Measurements from ENCODE around the gene HIC2.
"Not testable (repeated sequence)": the region's sequence is repeated elsewhere in the genome, so short reads cannot be mapped to it uniquely, and the experiment has no call there.

The HIC2 gene

GRCh38 chr22:21417227-21417746 is at the start of gene HIC2:
HIC2 (plus strand) TSS chr22:21417371; CDS start chr22:21442832, 25,461 bp downstream.
- in situ Hi-C loops (cut with HindIII; ENCODE audit: low sequenced_read_pairs); DNase-seq (ENCODE audit: low read depth, low spot score): not testable (repeated sequence)
- H3K4me3 ChIP-seq (ENCODE audit: low read depth, low read length) = peak within 1 kb of the TSS; percentile 33

- DNase-seq (ENCODE audit: low read depth, low spot score); in situ Hi-C loops (cut with HindIII; ENCODE audit: low sequenced_read_pairs); H3K4me3 ChIP-seq (ENCODE audit: low read depth, low read length): not testable (repeated sequence)
Measured at GRCh38 chr22:21368603-21369310, 48.4 kb upstream of the HIC2 start.

- in situ Hi-C loops (cut with HindIII; ENCODE audit: low sequenced_read_pairs); DNase-seq (ENCODE audit: low read depth, low spot score); H3K4me3 ChIP-seq (ENCODE audit: low read depth, low read length): not testable (repeated sequence)
Measured at GRCh38 chr22:21375880-21376279, 41.3 kb upstream of the HIC2 start.

- DNase-seq (ENCODE audit: low read depth, low spot score); in situ Hi-C loops (cut with HindIII; ENCODE audit: low sequenced_read_pairs); H3K4me3 ChIP-seq (ENCODE audit: low read depth, low read length): not testable (repeated sequence)
Measured at GRCh38 chr22:21383701-21384467, 33.3 kb upstream of the HIC2 start, which contains the start of gene RIMBP3B. RIMBP3B (plus strand) TSS chr22:21383751; CDS start chr22:21383859, 108 bp downstream.

- H3K4me3 ChIP-seq (ENCODE audit: low read depth, low read length); in situ Hi-C loops (cut with HindIII; ENCODE audit: low sequenced_read_pairs); DNase-seq (ENCODE audit: low read depth, low spot score): not testable (repeated sequence)
Measured at GRCh38 chr22:21384468-21385357, 32.5 kb upstream of the HIC2 start.

- in situ Hi-C loops (cut with HindIII; ENCODE audit: low sequenced_read_pairs); DNase-seq (ENCODE audit: low read depth, low spot score); H3K4me3 ChIP-seq (ENCODE audit: low read depth, low read length): not testable (repeated sequence)
Measured at GRCh38 chr22:21389480-21389879, 27.7 kb upstream of the HIC2 start.

GRCh38 chr22:21390013-21390412 is 27.2 kb upstream of the HIC2 start:
- H3K4me3 ChIP-seq (ENCODE audit: low read depth, low read length); DNase-seq (ENCODE audit: low read depth, low spot score); in situ Hi-C loops (cut with HindIII; ENCODE audit: low sequenced_read_pairs): not testable (repeated sequence)

- DNase-seq (ENCODE audit: low read depth, low spot score); in situ Hi-C loops (cut with HindIII; ENCODE audit: low sequenced_read_pairs); H3K4me3 ChIP-seq (ENCODE audit: low read depth, low read length): not testable (repeated sequence)
Measured at GRCh38 chr22:21394613-21395012, 22.6 kb upstream of the HIC2 start.

GRCh38 chr22:21401197-21401969 is 15.8 kb upstream of the HIC2 start:
- H3K4me3 ChIP-seq (ENCODE audit: low read depth, low read length); in situ Hi-C loops (cut with HindIII; ENCODE audit: low sequenced_read_pairs); DNase-seq (ENCODE audit: low read depth, low spot score): not testable (repeated sequence)

GRCh38 chr22:21402763-21403314 is 14.3 kb upstream of the HIC2 start:
- DNase-seq (ENCODE audit: low read depth, low spot score); H3K4me3 ChIP-seq (ENCODE audit: low read depth, low read length); in situ Hi-C loops (cut with HindIII; ENCODE audit: low sequenced_read_pairs): not testable (repeated sequence)

GRCh38 chr22:21407139-21407538 is 10.0 kb upstream of the HIC2 start:
- in situ Hi-C loops (cut with HindIII; ENCODE audit: low sequenced_read_pairs); DNase-seq (ENCODE audit: low read depth, low spot score); H3K4me3 ChIP-seq (ENCODE audit: low read depth, low read length): not testable (repeated sequence)

GRCh38 chr22:21407792-21408191 is 9.4 kb upstream of the HIC2 start:
- DNase-seq (ENCODE audit: low read depth, low spot score); in situ Hi-C loops (cut with HindIII; ENCODE audit: low sequenced_read_pairs); H3K4me3 ChIP-seq (ENCODE audit: low read depth, low read length): not testable (repeated sequence)

GRCh38 chr22:21416375-21416774 is 796 bp upstream of the HIC2 start:
- DNase-seq (ENCODE audit: low read depth, low spot score); H3K4me3 ChIP-seq (ENCODE audit: low read depth, low read length); in situ Hi-C loops (cut with HindIII; ENCODE audit: low sequenced_read_pairs): not testable (repeated sequence)

- DNase-seq (ENCODE audit: low read depth, low spot score); in situ Hi-C loops (cut with HindIII; ENCODE audit: low sequenced_read_pairs): not testable (repeated sequence)
- peak overlapping the region; percentile 33 for H3K4me3 ChIP-seq (ENCODE audit: low read depth, low read length)
Measured at GRCh38 chr22:21417853-21418252, 682 bp downstream of the HIC2 start.

- H3K4me3 ChIP-seq (ENCODE audit: low read depth, low read length); DNase-seq (ENCODE audit: low read depth, low spot score); in situ Hi-C loops (cut with HindIII; ENCODE audit: low sequenced_read_pairs): not testable (repeated sequence)
Measured at GRCh38 chr22:21418974-21419638, 1.9 kb downstream of the HIC2 start.

Data from astrocyte of the spinal cord (primary cell).